NT2/D1 (cell line): ENCODE measurements around the gene GNB5.

Experiments used
- DNase-seq: peaks from one replicate; pipeline ENCODE4 v3.0.0-alpha.2; 2011; ENCODE audit warnings: low read depth, low spot score
- H3K27me3 ChIP-seq: 2 replicates; pipeline ENCODE4 v1.6.0; 2011; ENCODE audit warnings: mild to moderate bottlenecking; ENCODE audit not compliant: insufficient read length, insufficient read depth
- H3K36me3 ChIP-seq: 2 replicates; pipeline ENCODE4 v1.6.1; 2011; ENCODE audit warnings: mild to moderate bottlenecking, low read length, mixed read lengths; ENCODE audit not compliant: insufficient read depth, insufficient read length
- H3K4me1 ChIP-seq: 2 replicates; pipeline ENCODE4 v1.5.1; 2011; ENCODE audit not compliant: insufficient read depth, insufficient read length
- H3K4me3 ChIP-seq: 2 replicates; pipeline ENCODE4 v1.5.1; 2011; ENCODE audit warnings: low read depth; ENCODE audit not compliant: insufficient read length
- H3K9ac ChIP-seq: 2 replicates; pipeline ENCODE4 v1.6.0; 2011; ENCODE audit warnings: low read depth; ENCODE audit not compliant: insufficient read length
- H3K9me3 ChIP-seq: 2 replicates; pipeline ENCODE4 v1.5.1; 2011; ENCODE audit warnings: mild to moderate bottlenecking, low read length; ENCODE audit not compliant: insufficient read depth
- SUZ12 ChIP-seq: IDR thresholded peaks from 2 replicates; pipeline ENCODE4 v1.6.1; 2011; ENCODE audit not compliant: insufficient read length, insufficient read depth; ENCODE audit errors: extremely low read depth
- YY1 ChIP-seq: IDR thresholded peaks from 2 replicates; pipeline ENCODE4 v1.6.1; 2011; ENCODE audit not compliant: insufficient read length, insufficient read depth
- ZNF274 ChIP-seq: IDR thresholded peaks from 2 replicates; pipeline ENCODE4 v1.6.1; 2011; ENCODE audit warnings: mild to moderate bottlenecking, low read depth, low read length

The GNB5 gene

GRCh38 chr15:52206446-52206845 is 15.3 kb upstream of the GNB5 start:
- DNase-seq = no peak
- no peak overlapping the region for H3K9ac ChIP-seq
- no peaks in the 10 kb centered on the region for H3K9me3 ChIP-seq
- TF ChIP-seq ZNF274 = no peak
- TF ChIP-seq YY1 = no peak
- TF ChIP-seq SUZ12 = no peak
- no peaks in the 10 kb centered on the region for H3K27me3 ChIP-seq
- H3K36me3 ChIP-seq = no peaks in the 10 kb centered on the region
- H3K4me3 ChIP-seq = no peak overlapping the region
- no peaks in the 10 kb centered on the region for H3K4me1 ChIP-seq

- H3K9me3 ChIP-seq = no peaks in the 10 kb centered on the region
- H3K36me3 ChIP-seq = no peaks in the 10 kb centered on the region
- TF ChIP-seq YY1 = no peak
- no peak for TF ChIP-seq ZNF274
- no peak for TF ChIP-seq SUZ12
- H3K4me3 ChIP-seq = no peak overlapping the region
- DNase-seq = no peak
- H3K4me1 ChIP-seq = no peaks in the 10 kb centered on the region
- no peaks in the 10 kb centered on the region for H3K27me3 ChIP-seq
- H3K9ac ChIP-seq = no peak overlapping the region
Observed at GRCh38 chr15:52204657-52205056, 13.5 kb upstream of the GNB5 start.

- Histone ChIP-seq H3K4me3 (no peak overlapping the region), H3K27me3 (no peaks in the 10 kb centered on the region), H3K36me3 (no peaks in the 10 kb centered on the region), H3K9me3 (no peaks in the 10 kb centered on the region), H3K9ac (no peak overlapping the region), H3K4me1 (no peaks in the 10 kb centered on the region)
- no peak for DNase-seq
- TF ChIP-seq YY1 = no peak
- no peak for TF ChIP-seq ZNF274
- no peak for TF ChIP-seq SUZ12
Observed at GRCh38 chr15:52200831-52201365, 9.7 kb upstream of the GNB5 start.

- no peaks in the 10 kb centered on the region for H3K36me3 ChIP-seq
- TF ChIP-seq YY1 (no peak), ZNF274 (no peak), SUZ12 (no peak)
- no peaks in the 10 kb centered on the region for H3K9me3 ChIP-seq
- no peak for DNase-seq
- H3K4me3 ChIP-seq = no peak overlapping the region
- no peaks in the 10 kb centered on the region for H3K27me3 ChIP-seq
- no peaks in the 10 kb centered on the region for H3K4me1 ChIP-seq
- H3K9ac ChIP-seq = no peak overlapping the region
Observed at GRCh38 chr15:52199271-52199670, 8.1 kb upstream of the GNB5 start.

- no peak for TF ChIP-seq YY1
- TF ChIP-seq ZNF274 = no peak
- no peak for TF ChIP-seq SUZ12
- no peak overlapping the region for H3K9ac ChIP-seq
Observed at GRCh38 chr15:52196891-52197290, 5.7 kb upstream of the GNB5 start.

GRCh38 chr15:52193791-52194190 is 2.6 kb upstream of the GNB5 start:
- H3K9ac ChIP-seq = no peak overlapping the region
- H3K4me3 ChIP-seq = no peak overlapping the region
- no peak for DNase-seq
- no peaks in the 10 kb centered on the region for H3K9me3 ChIP-seq
- H3K27me3 ChIP-seq = no peaks in the 10 kb centered on the region
- no peaks in the 10 kb centered on the region for H3K36me3 ChIP-seq
- TF ChIP-seq ZNF274 (no peak), SUZ12 (no peak), YY1 (no peak)
- H3K4me1 ChIP-seq = peaks cover 3% of the 10 kb centered on the region

More at GRCh38 chr15:52196891-52197290, 5.7 kb upstream of the GNB5 start:
- Histone ChIP-seq H3K9me3 (no peaks in the 10 kb centered on the region), H3K27me3 (no peaks in the 10 kb centered on the region), H3K4me1 (no peaks in the 10 kb centered on the region), H3K4me3 (no peak overlapping the region), H3K36me3 (no peaks in the 10 kb centered on the region)
- no peak for DNase-seq

- Histone ChIP-seq H3K27me3 (no peaks in the 10 kb centered on the region), H3K9ac (no peak overlapping the region), H3K9me3 (no peaks in the 10 kb centered on the region), H3K4me3 (no peak overlapping the region), H3K4me1 (peaks cover 3% of the 10 kb centered on the region), H3K36me3 (no peaks in the 10 kb centered on the region)
- no peak for DNase-seq
- no peak for TF ChIP-seq ZNF274
- TF ChIP-seq SUZ12 = no peak
- TF ChIP-seq YY1 = no peak
Observed at GRCh38 chr15:52193321-52193720, 2.1 kb upstream of the GNB5 start.
